Lower leg skin (tissue), 4 donors: ENCODE data around the gene RPS6KB2. TPM values are rescaled to one million over a fixed set of nuclear protein-coding genes. Genes with fewer than 3 reads are reported as not detected.

Source experiments
- DNase-seq, 2 donors: peaks; one replicate each; pipeline ENCODE4 v3.0.0-alpha.2; 2019; ENCODE audit warnings: low spot score in 2 of 2
- H3K4me3 ChIP-seq: fragments of 200-600 bp; sonication (generic); 2 replicates; pipeline ENCODE4 v1.5.1; 2017; ENCODE audit warnings: mild to moderate bottlenecking, low read depth; ENCODE audit not compliant: poor library complexity, severe bottlenecking
- POLR2A ChIP-seq, 2 donors: fragments of 450-650 bp; IDR thresholded peaks; one replicate each; pipeline ENCODE4 v1.6.1; 2016 to 2017; ENCODE audit warnings: antibody characterized with exemption in 2 of 2, mild to moderate bottlenecking in 1 of 2, moderate library complexity in 1 of 2
- WGBS, 2 donors: methylation state at CpG; one replicate each; pipeline ENCODE4 v1.1.5; 2018; 5-methylcytosine and 5-hydroxymethylcytosine counted together
- intact Hi-C: fragments of 100-400 bp; cut with DNase I; formaldehyde crosslinking; loops from one replicate; pipeline ENCODE4 v1.15.0; 2023; ENCODE audit warnings: low total_unique reads
- total RNA-seq, 4 donors: library from RNA; depleted of rRNA; stranded (reverse); fragments of >200 nt; gene quantifications; one replicate each; pipeline ENCODE4 v1.1.0, GENCODE V29; 2016
- TF ChIP-seq, protein P1 (sequence below), 3 donors: fragments of 450-650 bp; IDR thresholded peaks; one replicate each; pipeline ENCODE4 v1.5.1; 2016; ENCODE audit warnings: antibody characterized with exemption in 3 of 3, mild to moderate bottlenecking in 3 of 3, moderate library complexity in 2 of 3

Gene RPS6KB2
- total RNA-seq, 4 donors from 2014 or later: 154 to 264 (median 203) TPM

DNA sequence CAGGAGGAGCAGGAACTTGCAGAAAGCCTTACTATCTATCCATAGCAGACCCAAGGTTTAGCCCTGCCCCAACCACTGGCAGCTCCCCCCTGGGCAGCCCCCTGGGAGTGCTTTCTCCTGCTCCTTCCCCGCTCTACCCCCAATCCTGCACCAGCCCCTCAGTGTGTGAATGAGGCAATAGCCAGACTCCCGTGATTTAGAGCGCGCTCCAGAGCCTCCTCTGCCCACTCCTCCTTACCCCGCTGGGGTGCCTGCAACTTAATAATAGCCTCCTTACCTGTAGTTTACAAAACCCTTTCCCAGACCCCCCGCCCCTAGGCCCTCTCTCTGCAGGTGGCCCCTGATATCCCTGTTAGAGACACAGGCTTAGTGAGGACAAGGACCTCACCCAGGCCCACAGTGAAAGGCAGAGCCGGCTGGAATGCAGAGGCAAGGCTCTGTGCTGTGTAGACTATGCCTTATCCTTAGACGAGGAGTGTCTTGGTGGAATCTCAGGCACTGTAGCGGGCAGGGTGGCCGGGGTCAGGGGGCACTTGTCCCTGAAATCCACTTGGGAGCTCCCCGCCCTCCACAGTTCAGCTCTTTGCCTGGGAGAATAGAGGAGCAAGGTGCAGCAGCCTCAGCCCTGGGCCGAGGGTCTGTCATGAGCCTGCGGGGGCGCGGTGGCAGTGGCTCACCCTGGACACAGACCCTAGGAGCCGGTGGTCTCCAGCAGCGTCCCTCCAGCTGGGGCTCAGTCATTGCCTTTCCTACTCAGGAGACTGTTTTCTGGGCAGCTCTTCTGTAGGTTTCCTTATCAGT, 17.1 kb upstream of the RPS6KB2 start:
- no peak overlapping the region for H3K4me3 ChIP-seq
- DNase-seq: no peak
- intact Hi-C loops: no loop called here
- no peak for TF ChIP-seq POLR2A (IDR thresholded peaks at IDR 0.05)
- TF ChIP-seq, protein P1, sequence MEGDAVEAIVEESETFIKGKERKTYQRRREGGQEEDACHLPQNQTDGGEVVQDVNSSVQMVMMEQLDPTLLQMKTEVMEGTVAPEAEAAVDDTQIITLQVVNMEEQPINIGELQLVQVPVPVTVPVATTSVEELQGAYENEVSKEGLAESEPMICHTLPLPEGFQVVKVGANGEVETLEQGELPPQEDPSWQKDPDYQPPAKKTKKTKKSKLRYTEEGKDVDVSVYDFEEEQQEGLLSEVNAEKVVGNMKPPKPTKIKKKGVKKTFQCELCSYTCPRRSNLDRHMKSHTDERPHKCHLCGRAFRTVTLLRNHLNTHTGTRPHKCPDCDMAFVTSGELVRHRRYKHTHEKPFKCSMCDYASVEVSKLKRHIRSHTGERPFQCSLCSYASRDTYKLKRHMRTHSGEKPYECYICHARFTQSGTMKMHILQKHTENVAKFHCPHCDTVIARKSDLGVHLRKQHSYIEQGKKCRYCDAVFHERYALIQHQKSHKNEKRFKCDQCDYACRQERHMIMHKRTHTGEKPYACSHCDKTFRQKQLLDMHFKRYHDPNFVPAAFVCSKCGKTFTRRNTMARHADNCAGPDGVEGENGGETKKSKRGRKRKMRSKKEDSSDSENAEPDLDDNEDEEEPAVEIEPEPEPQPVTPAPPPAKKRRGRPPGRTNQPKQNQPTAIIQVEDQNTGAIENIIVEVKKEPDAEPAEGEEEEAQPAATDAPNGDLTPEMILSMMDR (IDR thresholded peaks at IDR 0.05): no peak
- 81 to 85% methylated on average over 17 of the region's 17 CpGs for WGBS, 2 donors

DNA sequence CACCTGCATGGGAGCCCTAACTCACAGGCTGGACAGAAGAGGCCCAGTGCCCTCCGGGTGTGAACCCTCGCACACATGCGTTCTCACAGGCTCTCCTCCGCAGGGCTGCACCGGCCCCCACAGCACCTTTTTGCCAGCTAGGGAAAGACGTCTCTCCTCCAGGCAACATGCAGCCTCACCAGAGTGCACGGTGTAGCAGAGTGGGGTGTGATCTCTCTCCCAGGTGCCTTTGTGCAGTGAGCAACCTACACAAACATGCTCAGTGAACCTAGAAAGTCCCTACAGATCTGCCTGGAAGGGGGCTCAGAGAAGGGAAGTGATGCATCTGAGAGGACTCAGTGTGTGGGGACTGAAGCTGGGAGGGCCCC, 16.5 kb upstream of the RPS6KB2 start:
- intact Hi-C loops: no loop called here
- DNase-seq: no peak
- no peak overlapping the region for H3K4me3 ChIP-seq
- no peak for TF ChIP-seq POLR2A (IDR thresholded peaks at IDR 0.05)
- TF ChIP-seq, protein P1 (IDR thresholded peaks at IDR 0.05): no peak
- WGBS, 2 donors: 55 to 66% methylated on average over 7 of the region's 7 CpGs

- WGBS, 2 donors: 67 to 72% methylated on average over 9 of the region's 9 CpGs
- intact Hi-C loops: no loop called here
- H3K4me3 ChIP-seq: no peak overlapping the region
- no peak for DNase-seq
- TF ChIP-seq, protein P1 (IDR thresholded peaks at IDR 0.05): no peak
- no peak for TF ChIP-seq POLR2A (IDR thresholded peaks at IDR 0.05)
These were observed 15.7 kb upstream of the RPS6KB2 start for GRCh38 chr11:67412495-67413179.

DNA sequence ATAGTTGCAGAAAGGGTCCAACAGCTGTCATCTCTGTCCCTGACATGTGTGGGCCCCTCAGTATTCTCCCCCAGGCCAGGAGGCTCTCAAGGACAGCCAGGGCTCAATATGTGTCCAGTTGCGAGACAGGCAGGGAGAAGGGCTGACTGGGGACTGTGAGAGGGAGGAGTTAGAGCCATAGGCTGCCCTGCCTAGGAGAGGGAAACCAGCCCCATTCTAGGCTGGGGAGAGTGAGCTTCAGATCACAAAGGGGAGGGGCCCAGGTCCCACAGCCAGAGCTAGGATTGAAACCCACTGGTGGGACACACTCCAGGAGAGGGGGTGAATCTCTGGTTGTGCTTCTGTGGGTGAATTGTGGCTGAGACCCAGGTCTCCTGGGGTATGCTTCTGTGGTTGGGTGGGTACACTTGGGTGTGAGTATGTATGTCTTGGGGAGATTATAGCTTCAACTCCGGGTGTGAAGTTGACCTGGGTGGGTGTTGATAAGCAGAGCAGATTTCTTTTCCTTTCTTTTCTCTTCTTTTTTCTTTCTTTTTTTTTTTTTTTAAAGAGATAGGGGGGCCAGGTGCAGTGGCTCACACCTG, 14.9 kb upstream of the RPS6KB2 start:
- TF ChIP-seq, protein P1 (IDR thresholded peaks at IDR 0.05): no peak
- no peak for TF ChIP-seq POLR2A (IDR thresholded peaks at IDR 0.05)
- intact Hi-C loops: no loop called here
- 81 to 82% methylated on average over 2 of the region's 2 CpGs for WGBS, 2 donors
- DNase-seq: no peak
- no peak overlapping the region for H3K4me3 ChIP-seq

GRCh38 chr11:67415501-67416304, 12.6 kb upstream of the RPS6KB2 start, which contains the start of gene CARNS1:
CARNS1 (plus strand) TSS chr11:67415678; CDS start chr11:67416200, 522 bp downstream.
- 3 to 4% methylated on average over 20 to 40 of the region's 67 CpGs for WGBS, 2 donors
- TF ChIP-seq, protein P1 (IDR thresholded peaks at IDR 0.05): no peak
- TF ChIP-seq POLR2A (IDR thresholded peaks at IDR 0.05): no peak
- no peak within 1 kb of the TSS for H3K4me3 ChIP-seq
- DNase-seq: no peak
- intact Hi-C loops: no loop called here
